Lung (tissue), 12 donors: ENCODE data around the gene TMEM209. TPM values are rescaled to one million over a fixed set of nuclear protein-coding genes. Genes with fewer than 3 reads are reported as not detected.

Experiments
- ATAC-seq: fragments of 200-7000 bp; cut with Tn5 transposase; one replicate; pipeline ENCODE4 v1.9.1; 2020; ENCODE audit warnings: moderate number of reproducible peaks; ENCODE audit not compliant: insufficient read depth, low FRiP score
- DNase-seq, 3 donors: peaks; one replicate each; pipeline ENCODE4 v3.0.0-alpha.2; 2013 to 2017
- H3K27ac ChIP-seq, 2 donors: one replicate each; pipeline ENCODE4 v1.5.1; 2013; ENCODE audit warnings: mild to moderate bottlenecking in 2 of 2, moderate library complexity in 2 of 2, control low read depth in 1 of 2, inconsistent platforms in 1 of 2, low read depth in 1 of 2, low read length in 1 of 2
- H3K27me3 ChIP-seq, 3 donors: one replicate each; pipeline ENCODE4 v1.5.1; 2013; ENCODE audit warnings: low read length in 2 of 3; ENCODE audit not compliant: control insufficient read depth in 3 of 3, insufficient read depth in 3 of 3
- H3K36me3 ChIP-seq, 4 donors: one replicate each; pipeline ENCODE4 v1.5.1; 2013; ENCODE audit warnings: low read length in 4 of 4, mild to moderate bottlenecking in 1 of 4, moderate library complexity in 1 of 4; ENCODE audit not compliant: control insufficient read depth in 4 of 4, insufficient read depth in 4 of 4
- H3K4me1 ChIP-seq, 5 donors: one replicate each; pipeline ENCODE4 v1.5.1; 2013; ENCODE audit warnings: low read length in 5 of 5, mild to moderate bottlenecking in 2 of 5, moderate library complexity in 1 of 5; ENCODE audit not compliant: control insufficient read depth in 5 of 5, insufficient read depth in 5 of 5
- H3K4me3 ChIP-seq: one replicate; pipeline ENCODE4 v1.5.1; 2013; ENCODE audit warnings: mild to moderate bottlenecking, control low read depth, moderate library complexity
- H3K9ac ChIP-seq, 2 donors: one replicate each; pipeline ENCODE4 v1.5.1; 2013; ENCODE audit warnings: low read length in 2 of 2, control low read depth in 1 of 2; ENCODE audit not compliant: insufficient read depth in 1 of 2
- H3K9me3 ChIP-seq, 4 donors: one replicate each; pipeline ENCODE4 v1.5.1; 2013; ENCODE audit warnings: low read length in 3 of 4, mild to moderate bottlenecking in 1 of 4, moderate library complexity in 1 of 4; ENCODE audit not compliant: control insufficient read depth in 4 of 4, insufficient read depth in 3 of 4
- WGBS, 2 donors: extraction: QIAGEN DNeasy Blood & Tissue Kit; methylation state at CpG; one replicate each; pipeline ENCODE4 v1.1.7; 2013; 5-methylcytosine and 5-hydroxymethylcytosine counted together
- polyA plus RNA-seq, 2 donors: library from polyadenylated mRNA; stranded (reverse); fragments of 200-250 nt; gene quantifications; one replicate each; pipeline ENCODE4 v1.2.1, GENCODE V29; 2013
- total RNA-seq, 2 donors: library from RNA; depleted of rRNA in 1 of 2; stranded (reverse); fragments of >200 nt in 1 of 2; gene quantifications; one replicate each; pipeline ENCODE4 v1.2.1, GENCODE V29; 2014 to 2021
- TF ChIP-seq, protein P1 (sequence below): IDR thresholded peaks from 2 replicates; pipeline ENCODE4 v1.5.1; 2012; ENCODE audit warnings: mild to moderate bottlenecking; ENCODE audit errors: control extremely low read depth, extremely low read depth
- donor health status: control.
- donor health status: control.
- donor health status: Bipolar disorder and iron deficiency.
- donor health status: healthy.
- donor health status: DM: yes; HTN: yes; CAD: no.

TMEM209 gene
- total and polyA plus RNA-seq, 4 donors = 8.3 to 22.2 (median 12.6) TPM

DNA sequence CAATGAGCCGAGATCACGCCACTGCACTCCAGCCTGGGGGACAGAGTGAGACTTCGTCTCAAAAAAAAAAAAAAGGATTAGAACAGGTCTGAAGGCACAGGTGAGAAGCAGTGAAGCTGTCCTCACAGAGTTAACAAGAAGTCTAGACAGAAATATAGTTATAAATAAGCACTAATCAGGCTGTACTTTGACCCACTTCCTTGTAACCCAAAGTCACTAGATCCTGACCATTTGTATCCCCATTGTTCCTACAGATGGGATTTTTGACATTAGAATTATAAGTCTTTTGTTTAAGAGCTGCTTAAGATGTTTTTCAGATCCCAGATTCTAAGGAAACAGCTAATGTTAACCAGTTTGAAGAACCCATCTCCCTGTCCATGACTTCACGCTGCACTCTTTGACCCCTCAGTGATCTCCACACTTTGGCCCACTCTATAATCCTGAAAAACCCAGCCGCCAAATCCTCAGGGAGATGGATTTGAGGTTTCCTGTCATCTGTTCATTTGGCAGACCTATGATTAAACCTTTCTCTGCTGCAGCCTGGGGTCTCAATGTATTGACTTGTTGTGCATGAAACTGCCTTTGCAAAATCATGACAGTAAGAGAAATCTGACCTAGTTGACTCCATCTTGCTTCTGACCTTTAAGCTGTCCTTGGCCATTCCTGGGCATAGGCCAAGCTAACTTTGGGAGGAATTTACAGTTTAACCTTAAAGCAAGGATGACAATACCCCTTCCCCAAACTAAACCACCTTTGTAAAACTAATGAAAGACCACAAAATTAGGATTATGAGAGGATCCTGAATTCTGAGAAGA lies 13.8 kb upstream of the TMEM209 start:
- no peak overlapping the region for H3K27ac ChIP-seq
- DNase-seq (no peak), ATAC-seq (no peak)
- 90 to 94% methylated on average over 5 of the region's 5 CpGs for WGBS, 2 donors
- no peaks in the 10 kb centered on the region for H3K9me3 ChIP-seq
- H3K27me3 ChIP-seq = no peaks in the 10 kb centered on the region
- TF ChIP-seq, protein P1, sequence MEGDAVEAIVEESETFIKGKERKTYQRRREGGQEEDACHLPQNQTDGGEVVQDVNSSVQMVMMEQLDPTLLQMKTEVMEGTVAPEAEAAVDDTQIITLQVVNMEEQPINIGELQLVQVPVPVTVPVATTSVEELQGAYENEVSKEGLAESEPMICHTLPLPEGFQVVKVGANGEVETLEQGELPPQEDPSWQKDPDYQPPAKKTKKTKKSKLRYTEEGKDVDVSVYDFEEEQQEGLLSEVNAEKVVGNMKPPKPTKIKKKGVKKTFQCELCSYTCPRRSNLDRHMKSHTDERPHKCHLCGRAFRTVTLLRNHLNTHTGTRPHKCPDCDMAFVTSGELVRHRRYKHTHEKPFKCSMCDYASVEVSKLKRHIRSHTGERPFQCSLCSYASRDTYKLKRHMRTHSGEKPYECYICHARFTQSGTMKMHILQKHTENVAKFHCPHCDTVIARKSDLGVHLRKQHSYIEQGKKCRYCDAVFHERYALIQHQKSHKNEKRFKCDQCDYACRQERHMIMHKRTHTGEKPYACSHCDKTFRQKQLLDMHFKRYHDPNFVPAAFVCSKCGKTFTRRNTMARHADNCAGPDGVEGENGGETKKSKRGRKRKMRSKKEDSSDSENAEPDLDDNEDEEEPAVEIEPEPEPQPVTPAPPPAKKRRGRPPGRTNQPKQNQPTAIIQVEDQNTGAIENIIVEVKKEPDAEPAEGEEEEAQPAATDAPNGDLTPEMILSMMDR = no peak
- no peak overlapping the region for H3K4me3 ChIP-seq
- H3K36me3 ChIP-seq = no peaks in the 10 kb centered on the region
- H3K4me1 ChIP-seq = no peaks in the 10 kb centered on the region
- H3K9ac ChIP-seq = no peak overlapping the region

DNA sequence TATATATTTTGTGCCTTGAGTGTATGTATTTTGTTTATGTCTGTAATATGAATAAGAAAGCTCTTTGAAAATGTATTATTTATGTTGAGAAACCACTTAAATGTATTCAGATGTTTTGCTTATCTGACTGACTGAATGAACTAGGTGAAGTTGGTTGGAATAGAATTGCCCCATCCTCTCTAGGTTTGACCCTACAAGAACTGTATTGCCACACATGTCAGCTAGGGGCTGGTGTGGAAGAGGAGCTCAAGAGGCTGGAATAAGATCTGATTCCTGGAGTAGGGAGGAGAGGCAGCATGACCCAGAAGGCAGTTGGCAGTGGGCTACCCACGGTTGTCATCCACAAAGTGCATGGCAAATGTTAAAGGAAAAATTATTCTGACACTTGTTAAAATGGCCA lies 11.5 kb upstream of the TMEM209 start:
- DNase-seq = no peak
- H3K27ac ChIP-seq = no peak overlapping the region
- TF ChIP-seq, protein P1 = no peak
- 89 to 94% methylated on average over 1 of the region's 1 CpG for WGBS, 2 donors
- no peak for ATAC-seq
- no peaks in the 10 kb centered on the region for H3K36me3 ChIP-seq
- H3K9ac ChIP-seq = no peak overlapping the region
- H3K4me1 ChIP-seq = no peaks in the 10 kb centered on the region
- H3K27me3 ChIP-seq = no peaks in the 10 kb centered on the region
- H3K9me3 ChIP-seq = no peaks in the 10 kb centered on the region
- no peak overlapping the region for H3K4me3 ChIP-seq

DNA sequence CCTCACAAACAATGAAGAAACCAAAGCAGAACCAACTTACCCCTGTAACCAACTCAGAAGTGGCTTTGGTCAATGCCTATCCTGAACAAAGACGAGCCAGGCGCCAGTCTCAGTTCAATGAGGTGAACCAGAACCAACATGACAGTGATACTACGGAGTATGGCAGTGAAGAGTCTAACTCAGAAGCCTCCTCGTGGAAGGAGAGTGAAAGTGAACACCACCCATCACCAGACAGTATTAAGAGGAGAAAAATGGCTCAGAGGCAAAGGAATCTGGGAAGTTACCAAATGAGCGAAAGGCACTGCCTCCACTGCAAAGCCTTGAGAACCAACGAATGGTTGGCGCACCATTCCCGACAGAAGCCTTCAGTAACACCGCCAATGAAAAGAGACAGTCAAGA lies 10.8 kb upstream of the TMEM209 start:
- ATAC-seq = no peak
- WGBS, 2 donors = 93 to 96% methylated on average over 9 of the region's 9 CpGs
- H3K27me3 ChIP-seq = no peaks in the 10 kb centered on the region

More for the DNA sequence above, 10.8 kb upstream of the TMEM209 start:
- Histone ChIP-seq H3K9ac (no peak overlapping the region), H3K27ac (no peak overlapping the region), H3K36me3 (no peaks in the 10 kb centered on the region), H3K9me3 (no peaks in the 10 kb centered on the region), H3K4me3 (no peak overlapping the region), H3K4me1 (no peaks in the 10 kb centered on the region)
- TF ChIP-seq, protein P1 = no peak
- no peak for DNase-seq
